ENCODE measurements around the gene SKI.

SKI gene

DNA sequence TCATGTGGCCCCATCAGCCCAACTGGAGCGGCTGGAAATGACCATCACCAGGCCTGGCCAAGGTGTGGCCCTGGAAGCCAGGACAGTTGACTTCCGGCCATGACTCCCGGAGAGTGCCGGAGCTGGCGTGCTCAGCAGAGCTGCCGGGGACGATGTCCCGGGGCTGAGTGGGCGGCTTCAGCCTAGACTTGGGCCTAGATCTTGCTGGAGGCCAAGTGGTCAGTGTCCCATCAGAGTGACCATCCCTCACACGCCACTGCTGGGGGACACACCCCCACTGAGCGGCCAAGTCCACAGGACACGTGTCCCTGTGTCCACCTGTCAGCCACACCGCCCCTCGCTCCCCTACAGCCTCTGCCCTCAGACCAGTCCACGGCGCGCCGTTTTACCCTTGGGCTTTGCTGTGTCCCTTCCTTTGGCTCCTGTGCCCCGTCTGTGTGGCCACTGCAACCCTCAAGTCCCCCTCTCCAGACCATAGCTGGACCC lies 37.6 kb upstream of the SKI start:
- Mint-ChIP-seq H3K36me3 (ENCODE audit: low read depth) (peaks cover 4% of the 10 kb centered on the region), H3K27me3 (ENCODE audit: low read depth) (no peaks in the 10 kb centered on the region), H3K4me3 (peak overlapping the region; percentile 63 to 84 (median 80)), H3K9me3 (no peaks in the 10 kb centered on the region), H3K27ac (peak overlapping the region; percentile 51 to 74 (median 64)), H3K4me1 (peaks cover 19% of the 10 kb centered on the region)
- TF ChIP-seq, protein P1, sequence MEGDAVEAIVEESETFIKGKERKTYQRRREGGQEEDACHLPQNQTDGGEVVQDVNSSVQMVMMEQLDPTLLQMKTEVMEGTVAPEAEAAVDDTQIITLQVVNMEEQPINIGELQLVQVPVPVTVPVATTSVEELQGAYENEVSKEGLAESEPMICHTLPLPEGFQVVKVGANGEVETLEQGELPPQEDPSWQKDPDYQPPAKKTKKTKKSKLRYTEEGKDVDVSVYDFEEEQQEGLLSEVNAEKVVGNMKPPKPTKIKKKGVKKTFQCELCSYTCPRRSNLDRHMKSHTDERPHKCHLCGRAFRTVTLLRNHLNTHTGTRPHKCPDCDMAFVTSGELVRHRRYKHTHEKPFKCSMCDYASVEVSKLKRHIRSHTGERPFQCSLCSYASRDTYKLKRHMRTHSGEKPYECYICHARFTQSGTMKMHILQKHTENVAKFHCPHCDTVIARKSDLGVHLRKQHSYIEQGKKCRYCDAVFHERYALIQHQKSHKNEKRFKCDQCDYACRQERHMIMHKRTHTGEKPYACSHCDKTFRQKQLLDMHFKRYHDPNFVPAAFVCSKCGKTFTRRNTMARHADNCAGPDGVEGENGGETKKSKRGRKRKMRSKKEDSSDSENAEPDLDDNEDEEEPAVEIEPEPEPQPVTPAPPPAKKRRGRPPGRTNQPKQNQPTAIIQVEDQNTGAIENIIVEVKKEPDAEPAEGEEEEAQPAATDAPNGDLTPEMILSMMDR (IDR thresholded peaks at IDR 0.05; ENCODE audit: unreplicated experiment in 3 of 3) = no peak

DNA sequence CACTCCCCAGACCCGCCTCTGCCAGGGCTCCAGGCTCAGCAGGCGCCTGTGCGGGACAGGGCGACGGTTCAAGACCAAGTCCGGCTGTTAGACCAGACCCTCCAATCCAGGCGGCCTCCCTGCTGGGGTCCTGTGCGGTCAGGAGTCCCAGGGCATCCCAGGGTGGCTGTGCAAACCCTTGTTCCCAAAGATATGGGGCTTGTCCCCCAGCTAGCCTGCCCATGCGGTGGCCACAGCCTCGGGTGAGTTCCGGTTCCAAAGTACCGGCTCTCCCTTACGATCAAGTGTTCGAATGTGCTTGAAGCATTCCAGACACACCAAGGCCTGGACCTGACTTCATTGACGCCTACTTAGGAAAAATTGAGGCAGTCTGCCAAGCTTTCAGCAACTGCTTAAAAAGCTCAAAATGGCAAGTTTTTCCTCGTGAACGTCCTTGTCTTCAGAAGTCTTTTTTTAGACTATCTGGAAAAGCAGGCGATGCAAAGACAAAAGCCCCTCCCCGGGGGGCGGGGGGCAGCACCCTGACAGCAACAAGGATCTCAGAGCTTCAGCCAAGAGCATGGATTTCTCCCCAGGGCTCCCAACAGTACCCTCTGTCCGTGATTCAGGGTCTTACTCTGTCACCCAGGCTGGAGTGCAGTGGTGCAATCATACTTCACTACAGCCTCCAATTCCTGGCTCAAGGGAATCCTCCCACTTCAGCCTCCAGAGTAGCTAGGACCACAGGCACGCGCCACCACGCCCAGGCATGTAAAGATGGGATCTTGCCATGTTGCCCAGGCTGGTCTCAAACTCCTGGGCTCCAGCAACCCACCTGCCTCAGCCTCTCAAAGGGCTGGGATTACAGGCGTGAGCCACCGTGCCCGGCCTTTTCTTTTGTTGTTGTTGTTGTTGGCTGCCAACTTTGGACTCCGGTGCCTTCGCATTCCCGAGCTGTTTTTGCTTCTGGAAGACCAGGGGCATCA lies 35.8 kb upstream of the SKI start:
- H3K36me3 Mint-ChIP-seq (ENCODE audit: low read depth) = peaks cover 3% of the 10 kb centered on the region
- H3K27ac Mint-ChIP-seq = peak overlapping the region; percentile 84 to 92 (median 91)
- TF ChIP-seq, protein P1 (IDR thresholded peaks at IDR 0.05; ENCODE audit: unreplicated experiment in 3 of 3) = no peak

GRCh38 chr1:2193514-2194281 lies 34.4 kb upstream of the SKI start:
- peak overlapping the region; percentile 79 to 86 (median 80) for H3K4me3 Mint-ChIP-seq
- peaks cover 23% of the 10 kb centered on the region for H3K4me1 Mint-ChIP-seq
- peak overlapping the region; percentile 38 to 65 (median 57) for H3K27ac Mint-ChIP-seq
- no peaks in the 10 kb centered on the region for H3K27me3 Mint-ChIP-seq (ENCODE audit: low read depth)
- TF ChIP-seq, protein P1 (IDR thresholded peaks at IDR 0.05; ENCODE audit: unreplicated experiment in 3 of 3) = no peak
- peaks cover 3% of the 10 kb centered on the region for H3K36me3 Mint-ChIP-seq (ENCODE audit: low read depth)
- no peaks in the 10 kb centered on the region for H3K9me3 Mint-ChIP-seq

More for the DNA sequence above, 35.8 kb upstream of the SKI start:
- Mint-ChIP-seq H3K4me1 (peaks cover 19% of the 10 kb centered on the region), H3K4me3 (peak overlapping the region; percentile 56 to 80 (median 68)), H3K27me3 (ENCODE audit: low read depth) (no peaks in the 10 kb centered on the region), H3K9me3 (no peaks in the 10 kb centered on the region)

DNA sequence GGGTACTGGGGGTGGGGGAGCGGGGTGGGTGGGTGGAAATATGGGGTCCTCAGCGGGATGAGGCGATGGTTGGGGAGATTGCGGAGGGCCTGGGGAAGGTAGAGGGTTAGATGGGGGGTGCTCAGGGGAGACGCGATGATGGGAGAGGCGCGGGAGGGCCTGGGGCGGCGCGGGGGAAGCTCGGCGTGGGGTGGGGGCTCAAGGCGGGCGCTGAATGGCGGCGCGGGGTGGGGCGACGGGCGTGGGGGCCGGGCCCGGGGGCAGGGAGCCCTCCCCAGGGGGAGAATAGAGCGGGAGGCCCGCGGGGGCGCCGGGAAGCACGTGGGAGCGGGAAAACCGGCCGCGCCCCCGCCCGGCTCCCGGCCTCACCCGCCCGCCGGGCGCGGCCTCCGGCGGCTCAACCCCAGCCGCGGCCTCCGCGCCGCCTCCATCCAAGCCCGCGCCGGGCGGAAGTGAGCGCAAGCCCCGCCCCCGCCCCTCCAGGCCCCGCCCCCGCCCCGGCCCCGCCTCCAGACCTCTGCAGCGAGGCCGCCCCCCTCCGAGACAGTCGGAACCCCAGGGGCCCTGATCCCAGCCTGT lies 33.7 kb upstream of the SKI start, which contains the start of gene FAAP20:
Gene FAAP20 (minus strand): TSS at position 454 of the 579 bp plus-strand sequence. CDS start 23 bp downstream, at position 431.
- Mint-ChIP-seq H3K36me3 (ENCODE audit: low read depth) (peaks cover 3% of the 10 kb centered on the region), H3K9me3 (no peaks in the 10 kb centered on the region), H3K27me3 (ENCODE audit: low read depth) (no peaks in the 10 kb centered on the region), H3K4me3 (peak within 1 kb of the TSS; percentile 90 to 91 (median 91)), H3K4me1 (peaks cover 26% of the 10 kb centered on the region), H3K27ac (peak within 1 kb of the TSS; percentile 83 to 95 (median 94))
- TF ChIP-seq, protein P1 (IDR thresholded peaks at IDR 0.05; ENCODE audit: unreplicated experiment in 3 of 3) = no peak

- peaks cover 3% of the 10 kb centered on the region for H3K36me3 Mint-ChIP-seq (ENCODE audit: low read depth)
- TF ChIP-seq, protein P1 (IDR thresholded peaks at IDR 0.05; ENCODE audit: unreplicated experiment in 3 of 3) = peak; percentile 89 to 97 (median 91)
- peak overlapping the region; percentile 90 to 91 (median 91) for H3K4me3 Mint-ChIP-seq
- H3K27me3 Mint-ChIP-seq (ENCODE audit: low read depth) = no peaks in the 10 kb centered on the region
- H3K27ac Mint-ChIP-seq = peak overlapping the region; percentile 83 to 95 (median 94)
- peaks cover 27% of the 10 kb centered on the region for H3K4me1 Mint-ChIP-seq
- no peaks in the 10 kb centered on the region for H3K9me3 Mint-ChIP-seq
These were observed 33.0 kb upstream of the SKI start for GRCh38 chr1:2194898-2195673.

Measured in nephron (organoid).